Muscle layer of colon (tissue), 2 donors: ENCODE results near the gene KIF20A.
A peak's percentile ranks its signal among the peaks of the same experiment; 100 is the strongest.

ENCODE experiments used
- H3K27ac ChIP-seq: one replicate; pipeline ENCODE4 v1.7.0; 2013; ENCODE audit warnings: low read depth, mild to moderate bottlenecking, low read length, moderate library complexity
- H3K27me3 ChIP-seq, 2 donors: one replicate each; pipeline ENCODE4 v1.7.0; 2013; ENCODE audit warnings: low read length in 2 of 2, mild to moderate bottlenecking in 2 of 2; ENCODE audit not compliant: insufficient read depth in 2 of 2, control insufficient read depth in 1 of 2
- H3K36me3 ChIP-seq: one replicate; pipeline ENCODE4 v1.7.0; 2013; ENCODE audit warnings: mild to moderate bottlenecking, low read length; ENCODE audit not compliant: insufficient read depth
- H3K4me1 ChIP-seq: one replicate; pipeline ENCODE4 v1.7.0; 2013; ENCODE audit warnings: mild to moderate bottlenecking, low read length; ENCODE audit not compliant: insufficient read depth
- H3K4me3 ChIP-seq, 2 donors: one replicate each; pipeline ENCODE4 v1.7.0; 2013; ENCODE audit warnings: low read length in 2 of 2, low read depth in 1 of 2, mild to moderate bottlenecking in 1 of 2, moderate library complexity in 1 of 2
- H3K9ac ChIP-seq: one replicate; pipeline ENCODE4 v1.7.0; 2013; ENCODE audit warnings: low read length
- H3K9me3 ChIP-seq: one replicate; pipeline ENCODE4 v1.7.0; 2013; ENCODE audit warnings: mild to moderate bottlenecking, low read length
- donor health status: abdominal sarcoma.
- donor health status: Adenocarcinoma of cecum.

KIF20A gene

DNA sequence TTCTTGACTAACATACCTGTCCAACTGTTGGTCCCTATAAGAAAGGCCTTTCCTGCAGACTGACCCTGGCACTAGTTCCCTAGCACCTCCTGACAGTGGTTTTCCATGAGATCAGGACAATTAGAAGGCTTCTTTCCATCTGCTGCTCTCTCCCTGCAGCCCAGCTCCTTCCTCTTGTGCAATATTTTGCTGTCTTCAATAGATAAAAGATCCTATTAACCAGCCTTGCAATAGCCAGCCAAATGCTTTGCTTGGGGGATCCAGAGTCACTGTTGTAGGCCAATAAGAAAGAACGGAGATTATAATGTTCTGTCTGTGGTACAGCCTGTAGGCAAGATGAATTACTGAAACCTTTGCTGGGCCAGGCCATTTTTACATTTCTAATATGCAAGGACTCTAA lies 21.3 kb upstream of the KIF20A start:
- no peaks in the 10 kb centered on the region for H3K9me3 ChIP-seq
- H3K36me3 ChIP-seq: peaks cover 59% of the 10 kb centered on the region
- no peaks in the 10 kb centered on the region for H3K4me1 ChIP-seq
- no peaks in the 10 kb centered on the region for H3K27me3 ChIP-seq
- no peak overlapping the region for H3K9ac ChIP-seq
- no peak overlapping the region for H3K27ac ChIP-seq
- H3K4me3 ChIP-seq: no peak overlapping the region

DNA sequence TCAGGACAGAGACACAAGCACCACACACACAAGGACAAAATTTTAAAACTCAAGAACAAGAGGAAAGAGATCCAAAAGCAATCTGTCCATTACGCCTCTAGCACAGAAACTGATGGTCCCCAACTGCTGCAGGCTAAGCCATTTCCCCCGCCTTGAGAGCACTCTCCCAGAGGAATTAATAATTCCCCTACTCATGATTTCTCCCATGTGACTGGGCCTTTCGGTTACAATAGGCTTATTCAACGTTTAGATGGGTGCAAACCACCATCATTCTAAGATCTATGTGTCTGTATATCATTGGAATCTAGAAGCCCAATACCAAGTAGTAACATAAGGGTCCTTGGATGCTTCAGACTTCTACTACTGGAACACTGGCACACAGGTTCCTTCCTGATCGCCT lies 19.2 kb upstream of the KIF20A start:
- no peaks in the 10 kb centered on the region for H3K9me3 ChIP-seq
- no peaks in the 10 kb centered on the region for H3K27me3 ChIP-seq
- peaks cover 80% of the 10 kb centered on the region for H3K36me3 ChIP-seq
- H3K9ac ChIP-seq: no peak overlapping the region
- H3K4me3 ChIP-seq: no peak overlapping the region
- H3K27ac ChIP-seq: no peak overlapping the region
- no peaks in the 10 kb centered on the region for H3K4me1 ChIP-seq

DNA sequence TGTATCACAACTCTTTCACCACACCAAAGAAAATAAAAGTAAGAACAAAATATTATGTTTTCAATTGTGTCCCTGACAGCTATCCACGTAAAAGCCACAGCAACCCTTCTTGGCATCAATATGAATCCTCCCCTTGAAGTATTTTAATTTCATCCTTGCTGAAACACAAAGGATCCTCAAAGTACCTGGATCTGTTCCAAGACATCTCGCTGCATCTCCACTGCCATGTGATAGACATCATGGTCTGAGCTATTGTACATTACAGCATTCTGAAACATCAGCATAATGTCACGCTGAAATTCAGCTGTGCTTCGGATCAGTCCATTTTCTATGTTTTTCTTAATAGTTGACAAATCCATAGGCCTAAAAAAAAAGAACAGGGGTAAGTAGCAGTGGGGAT lies 18.2 kb upstream of the KIF20A start:
- Histone ChIP-seq H3K4me3 (no peak overlapping the region), H3K27ac (no peak overlapping the region), H3K4me1 (no peaks in the 10 kb centered on the region), H3K9me3 (no peaks in the 10 kb centered on the region), H3K9ac (no peak overlapping the region), H3K36me3 (peaks cover 90% of the 10 kb centered on the region), H3K27me3 (no peaks in the 10 kb centered on the region)

DNA sequence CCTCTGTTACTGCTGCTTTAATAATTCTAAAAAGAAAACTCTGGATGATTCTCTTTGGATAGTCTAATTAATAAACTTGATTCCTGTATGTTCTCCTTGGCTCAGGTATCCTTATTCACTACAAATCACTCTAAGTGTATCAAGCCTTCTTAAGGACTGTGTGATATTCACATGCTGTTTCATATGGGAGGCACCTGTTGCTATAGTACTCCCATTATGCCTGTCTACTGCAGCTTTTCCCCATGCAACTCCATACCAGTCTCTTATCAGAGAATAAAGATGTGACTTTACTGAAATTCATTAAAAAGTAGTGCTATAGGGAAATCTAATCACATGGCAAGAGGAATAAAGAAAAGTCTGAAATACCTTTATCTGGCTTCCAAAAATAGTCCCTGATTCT lies 15.2 kb upstream of the KIF20A start:
- H3K36me3 ChIP-seq: peaks cover 95% of the 10 kb centered on the region
- H3K27ac ChIP-seq: no peak overlapping the region
- H3K4me1 ChIP-seq: no peaks in the 10 kb centered on the region
- H3K27me3 ChIP-seq: no peaks in the 10 kb centered on the region
- no peaks in the 10 kb centered on the region for H3K9me3 ChIP-seq
- no peak overlapping the region for H3K9ac ChIP-seq
- H3K4me3 ChIP-seq: no peak overlapping the region

DNA sequence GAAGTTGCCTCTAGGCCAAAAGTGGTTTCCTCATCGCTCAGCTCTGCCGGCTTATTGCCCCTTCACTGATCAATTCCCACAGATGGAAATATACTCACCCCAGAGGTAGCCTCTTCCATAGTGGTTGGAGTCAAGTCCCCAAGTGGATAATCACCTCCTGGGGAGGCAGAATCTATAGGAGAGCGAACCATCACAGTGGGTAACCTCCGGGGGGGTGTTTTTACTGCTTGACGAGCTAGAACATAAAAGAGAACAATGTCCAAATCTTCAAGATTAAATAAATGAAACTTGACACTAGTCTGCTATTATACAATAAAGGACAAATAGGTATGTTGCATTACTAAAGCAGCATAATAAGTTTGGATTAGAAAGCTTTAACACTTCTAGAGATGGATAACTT lies 9.8 kb upstream of the KIF20A start:
- no peak overlapping the region for H3K9ac ChIP-seq
- H3K9me3 ChIP-seq: no peaks in the 10 kb centered on the region
- H3K27me3 ChIP-seq: no peaks in the 10 kb centered on the region
- no peaks in the 10 kb centered on the region for H3K4me1 ChIP-seq
- no peak overlapping the region for H3K4me3 ChIP-seq
- H3K36me3 ChIP-seq: peaks cover 91% of the 10 kb centered on the region
- H3K27ac ChIP-seq: no peak overlapping the region

DNA sequence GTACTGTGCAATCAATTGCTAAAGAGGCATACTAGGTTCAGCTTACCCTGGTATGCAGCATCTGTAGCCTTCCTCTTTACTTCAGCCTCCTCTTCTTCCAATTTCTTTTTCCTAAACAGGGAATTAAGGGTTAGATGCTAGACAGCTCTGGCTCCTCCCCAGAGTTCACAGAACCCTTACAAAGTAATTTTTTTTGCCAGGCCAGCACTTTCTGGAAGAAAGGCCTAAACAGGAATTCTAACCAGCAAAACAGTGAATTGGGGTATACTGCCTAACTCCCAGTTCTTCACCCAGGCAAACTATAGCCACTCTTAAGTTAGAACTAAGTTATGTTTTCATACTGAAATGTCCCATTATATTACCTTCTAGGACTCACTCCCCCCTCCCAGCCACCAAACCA lies 8.6 kb upstream of the KIF20A start:
- Histone ChIP-seq H3K27me3 (no peaks in the 10 kb centered on the region), H3K36me3 (peaks cover 90% of the 10 kb centered on the region), H3K4me3 (no peak overlapping the region), H3K9me3 (no peaks in the 10 kb centered on the region), H3K27ac (no peak overlapping the region), H3K9ac (no peak overlapping the region), H3K4me1 (no peaks in the 10 kb centered on the region)

DNA sequence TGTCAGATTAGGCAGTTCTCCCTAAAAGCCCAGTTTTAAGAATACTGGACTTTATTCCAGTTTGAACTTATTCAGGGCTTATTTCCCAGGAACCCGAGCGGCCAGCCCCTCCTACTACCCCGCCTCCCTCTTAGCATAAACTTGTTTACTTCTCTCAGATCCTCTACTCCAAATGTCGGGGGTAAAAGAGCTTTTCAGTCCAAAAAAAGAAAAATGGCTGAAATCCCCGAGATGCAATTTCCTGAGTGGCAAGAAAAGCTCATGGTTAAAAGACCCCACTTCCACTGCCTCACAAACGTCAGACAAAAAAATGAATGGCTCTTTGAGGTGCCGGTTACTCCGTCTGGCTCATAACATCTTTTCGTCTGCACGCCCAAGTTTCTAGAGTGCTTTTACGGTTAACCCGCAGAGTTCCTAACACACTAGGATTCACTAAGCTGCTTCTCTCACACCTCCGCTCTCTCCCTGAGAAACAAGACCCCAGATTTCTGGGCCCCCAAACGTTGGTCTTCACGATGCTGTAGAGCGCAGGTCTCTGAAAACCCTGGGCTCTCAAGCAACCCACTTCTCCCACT lies 884 bp upstream of the KIF20A start:
- H3K27me3 ChIP-seq: no peaks in the 10 kb centered on the region
- peaks cover 19% of the 10 kb centered on the region for H3K36me3 ChIP-seq
- H3K4me1 ChIP-seq: peaks cover 14% of the 10 kb centered on the region
- H3K9me3 ChIP-seq: no peaks in the 10 kb centered on the region
- H3K9ac ChIP-seq: peak overlapping the region; percentile 66
- peak overlapping the region; percentile 84 for H3K27ac ChIP-seq
- H3K4me3 ChIP-seq: peak overlapping the region; percentile 48 to 97

DNA sequence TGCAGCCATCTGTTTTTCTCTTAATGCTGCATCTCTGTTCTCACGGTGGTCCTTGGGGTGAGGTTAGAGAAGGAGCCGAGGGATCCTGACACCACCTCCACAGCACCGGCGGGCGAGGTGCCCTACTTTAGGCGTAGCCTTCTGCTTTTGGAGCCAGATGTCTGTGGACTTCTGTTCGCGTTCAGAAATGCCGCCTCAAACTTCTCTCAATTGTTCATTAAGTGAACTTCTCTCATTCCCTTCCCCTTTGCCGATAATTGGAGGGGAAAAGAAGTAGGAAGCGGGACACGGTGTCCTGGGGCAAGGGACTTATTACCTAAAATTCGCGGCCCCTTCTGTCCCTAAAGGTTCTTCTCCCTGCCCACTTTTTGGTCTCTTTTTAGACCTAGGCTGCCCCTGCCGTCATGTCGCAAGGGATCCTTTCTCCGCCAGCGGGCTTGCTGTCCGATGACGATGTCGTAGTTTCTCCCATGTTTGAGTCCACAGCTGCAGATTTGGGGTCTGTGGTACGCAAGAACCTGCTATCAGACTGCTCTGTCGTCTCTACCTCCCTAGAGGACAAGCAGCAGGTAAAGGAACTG lies 455 bp downstream of the KIF20A start:
- Histone ChIP-seq H3K9ac (no peak overlapping the region), H3K4me3 (peak overlapping the region; percentile 12 to 97), H3K27ac (no peak overlapping the region), H3K27me3 (no peaks in the 10 kb centered on the region), H3K4me1 (peaks cover 14% of the 10 kb centered on the region), H3K36me3 (peaks cover 11% of the 10 kb centered on the region), H3K9me3 (no peaks in the 10 kb centered on the region)

DNA sequence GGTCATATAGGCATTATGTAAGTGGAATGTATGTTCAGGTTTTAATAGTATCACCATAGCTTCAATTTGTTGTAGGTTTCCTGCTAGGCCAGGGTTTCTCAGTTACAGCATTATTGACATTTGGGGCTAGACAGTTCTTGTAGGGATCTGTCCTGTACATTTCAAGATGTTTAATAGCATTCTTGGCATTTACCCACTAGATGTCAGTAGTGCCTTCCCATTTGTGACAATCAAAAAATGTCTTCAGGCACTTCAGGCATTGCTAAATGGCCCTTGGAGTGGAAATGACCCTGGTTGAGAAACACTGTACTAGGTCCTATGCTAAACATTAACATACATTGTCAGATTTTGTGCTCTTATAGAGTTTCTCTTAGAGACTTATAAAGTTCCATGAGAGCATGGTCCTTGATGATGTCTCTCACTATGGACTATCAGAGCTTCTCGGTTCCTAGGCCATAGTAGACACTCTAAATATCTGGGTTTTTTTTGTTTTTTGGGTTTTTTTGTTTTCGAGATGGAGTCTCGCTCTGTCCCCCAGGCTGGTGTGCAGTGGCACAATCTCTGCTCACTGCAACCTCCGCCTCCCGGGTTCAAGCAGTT lies 1.4 kb downstream of the KIF20A start:
- peaks cover 14% of the 10 kb centered on the region for H3K4me1 ChIP-seq
- no peak overlapping the region for H3K27ac ChIP-seq
- H3K27me3 ChIP-seq: no peaks in the 10 kb centered on the region
- peaks cover 11% of the 10 kb centered on the region for H3K36me3 ChIP-seq
- H3K9me3 ChIP-seq: no peaks in the 10 kb centered on the region
- no peak overlapping the region for H3K4me3 ChIP-seq
- H3K9ac ChIP-seq: no peak overlapping the region

DNA sequence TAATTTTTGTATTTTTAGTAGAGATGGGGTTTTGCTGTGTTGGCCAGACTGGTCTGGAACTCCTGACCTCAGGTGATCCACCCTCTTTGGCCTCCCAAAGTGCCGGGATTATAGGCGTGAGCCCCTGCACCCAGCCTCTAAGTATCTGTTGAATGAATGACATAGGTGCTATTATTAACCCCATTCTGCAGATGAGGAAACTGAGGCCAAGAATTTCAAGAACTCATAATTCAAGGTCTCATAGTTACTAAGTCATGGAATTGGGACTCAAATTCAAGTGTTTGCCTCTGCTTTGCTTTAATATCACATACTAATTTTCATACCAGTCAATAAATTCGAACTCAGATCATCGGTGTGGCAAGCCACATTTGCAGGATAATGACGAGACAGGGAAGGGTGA lies 1.9 kb downstream of the KIF20A start:
- H3K9me3 ChIP-seq: no peaks in the 10 kb centered on the region
- H3K27ac ChIP-seq: no peak overlapping the region
- H3K4me1 ChIP-seq: peaks cover 14% of the 10 kb centered on the region
- no peaks in the 10 kb centered on the region for H3K27me3 ChIP-seq
- no peak overlapping the region for H3K4me3 ChIP-seq
- H3K36me3 ChIP-seq: peaks cover 10% of the 10 kb centered on the region
- H3K9ac ChIP-seq: no peak overlapping the region

DNA sequence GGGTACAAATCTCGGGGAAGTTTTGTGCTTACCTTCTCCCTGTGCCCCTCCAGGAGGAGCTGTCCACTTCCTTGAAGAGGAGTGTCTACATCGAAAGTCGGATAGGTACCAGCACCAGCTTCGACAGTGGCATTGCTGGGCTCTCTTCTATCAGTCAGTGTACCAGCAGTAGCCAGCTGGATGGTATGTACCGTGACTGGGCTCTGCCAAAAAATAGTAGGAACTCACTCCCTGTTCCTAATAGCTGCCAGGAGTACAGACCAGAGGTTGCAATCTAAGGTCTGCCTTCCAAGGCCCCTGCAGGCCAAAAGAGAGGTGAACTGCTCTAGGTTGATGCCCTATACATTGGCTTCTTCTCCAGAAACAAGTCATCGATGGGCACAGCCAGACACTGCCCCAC lies 3.9 kb downstream of the KIF20A start:
- peaks cover 28% of the 10 kb centered on the region for H3K36me3 ChIP-seq
- H3K4me3 ChIP-seq: no peak overlapping the region

DNA sequence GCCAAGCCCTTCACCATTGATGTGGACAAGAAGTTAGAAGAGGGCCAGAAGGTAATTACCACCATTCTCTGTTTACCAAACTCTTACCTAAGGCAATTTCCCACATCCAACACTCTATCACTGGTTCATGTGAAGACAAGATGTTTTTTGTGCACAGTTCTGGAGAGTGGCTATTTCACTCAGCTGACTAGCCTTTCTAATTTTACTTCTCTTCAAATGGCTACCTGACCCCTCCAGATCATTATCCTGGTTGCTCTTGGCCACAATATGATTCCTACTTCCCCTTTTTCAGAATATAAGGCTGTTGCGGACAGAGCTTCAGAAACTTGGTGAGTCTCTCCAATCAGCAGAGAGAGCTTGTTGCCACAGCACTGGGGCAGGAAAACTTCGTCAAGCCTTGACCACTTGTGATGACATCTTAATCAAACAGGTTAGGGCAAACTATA lies 7.1 kb downstream of the KIF20A start:
- no peak overlapping the region for H3K9ac ChIP-seq
- no peak overlapping the region for H3K27ac ChIP-seq
- H3K27me3 ChIP-seq: no peaks in the 10 kb centered on the region
- peaks cover 60% of the 10 kb centered on the region for H3K36me3 ChIP-seq
- H3K9me3 ChIP-seq: no peaks in the 10 kb centered on the region
- no peaks in the 10 kb centered on the region for H3K4me1 ChIP-seq
- H3K4me3 ChIP-seq: no peak overlapping the region

More for the DNA sequence above, 3.9 kb downstream of the KIF20A start:
- Histone ChIP-seq H3K4me1 (peaks cover 7% of the 10 kb centered on the region), H3K9me3 (no peaks in the 10 kb centered on the region), H3K27me3 (no peaks in the 10 kb centered on the region), H3K9ac (no peak overlapping the region), H3K27ac (no peak overlapping the region)
